ENCODE data around the gene PALD1.

PALD1 gene

GRCh38 chr10:70530315-70530714 lies 51.7 kb downstream of the PALD1 start:
- Histone ChIP-seq H3K27ac (ENCODE audit: low read depth, low read length) (no peak overlapping the region), H3K4me2 (ENCODE audit: low read depth, low read length, poor library complexity, severe bottlenecking) (no peak overlapping the region), H3K79me2 (ENCODE audit: insufficient read depth, low read length) (peaks cover 15% of the 10 kb centered on the region), H4K20me1 (ENCODE audit: low read depth, low read length) (0 out of 2 replicates have a peak, but pooled peaks cover 4% of the 10 kb centered on the region), H2AFZ (ENCODE audit: low read depth, low read length, severe bottlenecking) (no peak overlapping the region), H3K4me3 (ENCODE audit: insufficient read depth, low read length, poor library complexity, severe bottlenecking) (no peak overlapping the region), H3K27me3 (ENCODE audit: low read length) (no peaks in the 10 kb centered on the region), H3K36me3 (ENCODE audit: low read length) (no peaks in the 10 kb centered on the region), H3K9me3 (ENCODE audit: insufficient read depth, low read length) (no peaks in the 10 kb centered on the region), H3K9ac (ENCODE audit: low read length) (no peak overlapping the region), H3F3A (ENCODE audit: insufficient read depth) (no peaks in the 10 kb centered on the region), H3K9me2 (replicated peaks; ENCODE audit: insufficient read depth, low read length) (no peaks in the 10 kb centered on the region)
- TF ChIP-seq EZH2phosphoT487 (conservative IDR thresholded peaks at IDR 0.05; ENCODE audit: low read length) = no peak

DNA sequence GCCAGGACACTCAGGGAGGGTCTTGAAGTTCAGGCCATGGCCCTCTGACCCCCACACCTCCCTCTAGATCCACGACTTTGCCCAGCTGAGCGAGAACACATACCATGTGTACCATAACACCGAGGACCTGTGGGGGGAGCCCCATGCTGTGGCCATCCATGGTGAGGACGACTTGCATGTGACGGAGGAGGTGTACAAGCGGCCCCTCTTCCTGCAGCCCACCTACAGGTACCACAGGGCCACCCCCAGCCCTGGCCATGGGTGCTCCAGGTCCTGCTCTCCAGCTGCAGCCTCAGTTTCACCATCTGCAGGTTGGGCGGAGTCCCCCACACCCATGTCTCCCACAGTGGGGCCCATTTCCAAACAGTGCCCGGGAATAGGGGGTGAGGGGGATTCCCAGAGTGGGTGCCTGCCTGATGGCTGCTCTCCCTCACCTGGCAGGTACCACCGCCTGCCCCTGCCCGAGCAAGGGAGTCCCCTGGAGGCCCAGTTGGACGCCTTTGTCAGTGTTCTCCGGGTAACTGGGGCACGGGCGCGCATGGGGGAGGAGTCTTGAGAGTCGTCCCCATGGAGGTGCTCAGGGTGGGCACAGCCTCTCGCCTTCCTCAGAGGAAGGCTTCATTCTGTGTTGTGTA lies 54.1 kb downstream of the PALD1 start:
- Histone ChIP-seq H3K36me3 (ENCODE audit: low read length) (no peaks in the 10 kb centered on the region), H3K79me2 (ENCODE audit: insufficient read depth, low read length) (peaks cover 9% of the 10 kb centered on the region; the same call in 1 of the 2 replicates), H3K27ac (ENCODE audit: low read depth, low read length) (no peak overlapping the region), H3K27me3 (ENCODE audit: low read length) (no peaks in the 10 kb centered on the region), H3K4me3 (ENCODE audit: insufficient read depth, low read length, poor library complexity, severe bottlenecking) (no peak overlapping the region), H3K4me2 (ENCODE audit: low read depth, low read length, poor library complexity, severe bottlenecking) (no peak overlapping the region), H3K9me3 (ENCODE audit: insufficient read depth, low read length) (no peaks in the 10 kb centered on the region), H3K9me2 (replicated peaks; ENCODE audit: insufficient read depth, low read length) (no peaks in the 10 kb centered on the region), H2AFZ (ENCODE audit: low read depth, low read length, severe bottlenecking) (no peak overlapping the region), H3K9ac (ENCODE audit: low read length) (no peak overlapping the region), H3F3A (ENCODE audit: insufficient read depth) (no peaks in the 10 kb centered on the region), H4K20me1 (ENCODE audit: low read depth, low read length) (no peaks in the 10 kb centered on the region)
- TF ChIP-seq EZH2phosphoT487 (conservative IDR thresholded peaks at IDR 0.05; ENCODE audit: low read length) = no peak
- TF ChIP-seq, protein P1, sequence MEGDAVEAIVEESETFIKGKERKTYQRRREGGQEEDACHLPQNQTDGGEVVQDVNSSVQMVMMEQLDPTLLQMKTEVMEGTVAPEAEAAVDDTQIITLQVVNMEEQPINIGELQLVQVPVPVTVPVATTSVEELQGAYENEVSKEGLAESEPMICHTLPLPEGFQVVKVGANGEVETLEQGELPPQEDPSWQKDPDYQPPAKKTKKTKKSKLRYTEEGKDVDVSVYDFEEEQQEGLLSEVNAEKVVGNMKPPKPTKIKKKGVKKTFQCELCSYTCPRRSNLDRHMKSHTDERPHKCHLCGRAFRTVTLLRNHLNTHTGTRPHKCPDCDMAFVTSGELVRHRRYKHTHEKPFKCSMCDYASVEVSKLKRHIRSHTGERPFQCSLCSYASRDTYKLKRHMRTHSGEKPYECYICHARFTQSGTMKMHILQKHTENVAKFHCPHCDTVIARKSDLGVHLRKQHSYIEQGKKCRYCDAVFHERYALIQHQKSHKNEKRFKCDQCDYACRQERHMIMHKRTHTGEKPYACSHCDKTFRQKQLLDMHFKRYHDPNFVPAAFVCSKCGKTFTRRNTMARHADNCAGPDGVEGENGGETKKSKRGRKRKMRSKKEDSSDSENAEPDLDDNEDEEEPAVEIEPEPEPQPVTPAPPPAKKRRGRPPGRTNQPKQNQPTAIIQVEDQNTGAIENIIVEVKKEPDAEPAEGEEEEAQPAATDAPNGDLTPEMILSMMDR (IDR thresholded peaks at IDR 0.05; ENCODE audit: insufficient read depth, low read length, poor library complexity, severe bottlenecking) = no peak

DNA sequence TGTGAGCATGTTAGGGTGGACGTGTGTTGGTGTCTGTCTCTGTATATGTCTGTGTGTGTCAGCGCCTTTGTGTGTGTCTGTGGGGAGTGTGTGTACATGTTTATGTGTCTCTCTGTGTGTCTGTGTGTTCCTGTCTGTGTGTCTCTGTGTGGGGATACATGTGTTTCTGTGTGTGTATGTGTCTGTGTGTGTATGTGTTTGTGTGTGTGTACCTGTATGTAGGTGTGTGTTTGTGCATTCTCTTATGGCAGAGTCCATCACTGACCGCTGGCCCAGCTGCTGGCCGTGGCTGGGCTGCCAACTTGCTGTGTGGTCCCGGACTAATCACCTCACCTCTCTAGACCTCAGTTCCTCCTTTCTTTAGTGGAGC lies 54.6 kb downstream of the PALD1 start:
- H3K27me3 ChIP-seq (ENCODE audit: low read length) = no peaks in the 10 kb centered on the region

GRCh38 chr10:70534281-70534680 lies 55.7 kb downstream of the PALD1 start:
- no peaks in the 10 kb centered on the region for H3K36me3 ChIP-seq (ENCODE audit: low read length)
- no peak overlapping the region for H3K27ac ChIP-seq (ENCODE audit: low read depth, low read length)
- no peaks in the 10 kb centered on the region for H3K27me3 ChIP-seq (ENCODE audit: low read length)
- H4K20me1 ChIP-seq (ENCODE audit: low read depth, low read length) = no peaks in the 10 kb centered on the region
- H2AFZ ChIP-seq (ENCODE audit: low read depth, low read length, severe bottlenecking) = no peak overlapping the region
- no peaks in the 10 kb centered on the region for H3K9me2 ChIP-seq (replicated peaks; ENCODE audit: insufficient read depth, low read length)
- no peak overlapping the region for H3K4me3 ChIP-seq (ENCODE audit: insufficient read depth, low read length, poor library complexity, severe bottlenecking)
- TF ChIP-seq EZH2phosphoT487 (conservative IDR thresholded peaks at IDR 0.05; ENCODE audit: low read length) = no peak
- TF ChIP-seq, protein P1 (IDR thresholded peaks at IDR 0.05; ENCODE audit: insufficient read depth, low read length, poor library complexity, severe bottlenecking) = no peak
- H3K9me3 ChIP-seq (ENCODE audit: insufficient read depth, low read length) = no peaks in the 10 kb centered on the region
- H3F3A ChIP-seq (ENCODE audit: insufficient read depth) = no peaks in the 10 kb centered on the region
- H3K9ac ChIP-seq (ENCODE audit: low read length) = no peak overlapping the region
- H3K4me2 ChIP-seq (ENCODE audit: low read depth, low read length, poor library complexity, severe bottlenecking) = no peak overlapping the region
- no peaks in the 10 kb centered on the region for H3K79me2 ChIP-seq (ENCODE audit: insufficient read depth, low read length)

More for the DNA sequence above, 54.6 kb downstream of the PALD1 start:
- Histone ChIP-seq H3K79me2 (ENCODE audit: insufficient read depth, low read length) (peaks cover 7% of the 10 kb centered on the region; the same call in 1 of the 2 replicates), H3K9me2 (replicated peaks; ENCODE audit: insufficient read depth, low read length) (no peaks in the 10 kb centered on the region), H3K4me2 (ENCODE audit: low read depth, low read length, poor library complexity, severe bottlenecking) (no peak overlapping the region), H2AFZ (ENCODE audit: low read depth, low read length, severe bottlenecking) (no peak overlapping the region), H3K4me3 (ENCODE audit: insufficient read depth, low read length, poor library complexity, severe bottlenecking) (no peak overlapping the region), H3K27ac (ENCODE audit: low read depth, low read length) (no peak overlapping the region), H3K9ac (ENCODE audit: low read length) (no peak overlapping the region), H3K36me3 (ENCODE audit: low read length) (no peaks in the 10 kb centered on the region), H3K9me3 (ENCODE audit: insufficient read depth, low read length) (no peaks in the 10 kb centered on the region), H4K20me1 (ENCODE audit: low read depth, low read length) (no peaks in the 10 kb centered on the region), H3F3A (ENCODE audit: insufficient read depth) (no peaks in the 10 kb centered on the region)
- TF ChIP-seq, protein P1 (IDR thresholded peaks at IDR 0.05; ENCODE audit: insufficient read depth, low read length, poor library complexity, severe bottlenecking) = no peak
- TF ChIP-seq EZH2phosphoT487 (conservative IDR thresholded peaks at IDR 0.05; ENCODE audit: low read length) = no peak

All from SU-DHL-6 (cell line).